ENCODE results near the gene FRZB.

Gene FRZB

DNA sequence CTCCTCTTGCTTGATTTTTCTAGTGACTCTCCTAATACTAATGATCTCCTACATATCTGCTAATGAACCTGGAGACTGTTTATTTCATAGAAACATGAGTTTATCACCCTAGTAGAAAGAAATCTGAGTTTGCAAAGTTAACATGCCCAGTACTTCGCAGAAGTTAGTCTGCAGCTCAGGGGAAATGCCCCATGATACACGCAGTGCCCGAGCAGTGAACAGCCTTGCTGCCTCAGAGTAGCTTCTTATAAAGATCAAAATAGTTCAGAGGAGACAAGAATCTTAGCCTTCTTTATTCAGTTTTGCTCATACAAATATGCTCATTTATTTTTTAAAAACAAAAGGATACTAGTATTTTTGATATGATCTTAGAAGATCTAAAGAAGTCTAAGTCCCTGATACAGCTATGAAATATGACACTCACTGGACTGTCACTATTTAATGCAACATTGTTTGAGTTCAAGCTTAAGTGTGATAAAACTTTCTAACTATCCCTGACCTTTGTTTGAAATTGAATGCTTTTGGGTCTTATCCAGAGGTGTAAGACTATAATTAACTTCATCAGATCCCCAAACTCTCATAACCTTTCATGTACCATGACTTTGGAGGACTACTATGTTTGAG, 20.5 kb downstream of the FRZB start:
- DNase-seq (ENCODE audit: low spot score), result no peak
- FAIRE-seq, result no peak

DNA sequence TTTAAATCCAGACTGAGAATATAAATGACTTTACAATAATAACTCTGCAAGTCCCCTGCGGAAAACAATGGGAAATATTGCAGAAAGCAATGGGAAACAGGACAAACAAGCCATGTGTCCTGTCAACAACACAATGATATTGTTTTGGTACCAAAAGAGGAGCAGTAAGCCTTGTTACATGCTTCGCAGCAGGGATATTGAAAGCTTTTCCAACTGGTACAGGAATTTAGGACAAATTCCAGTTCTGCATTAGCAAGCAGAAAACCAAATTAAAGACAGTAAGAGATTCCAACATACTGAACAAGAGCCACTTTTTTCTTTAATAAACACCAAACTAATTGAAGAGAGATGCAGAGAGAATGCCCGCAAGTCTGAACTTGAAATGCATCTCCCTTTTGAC, 30.0 kb downstream of the FRZB start:
- DNase-seq (ENCODE audit: low spot score) (no peak), FAIRE-seq (no peak)

DNA sequence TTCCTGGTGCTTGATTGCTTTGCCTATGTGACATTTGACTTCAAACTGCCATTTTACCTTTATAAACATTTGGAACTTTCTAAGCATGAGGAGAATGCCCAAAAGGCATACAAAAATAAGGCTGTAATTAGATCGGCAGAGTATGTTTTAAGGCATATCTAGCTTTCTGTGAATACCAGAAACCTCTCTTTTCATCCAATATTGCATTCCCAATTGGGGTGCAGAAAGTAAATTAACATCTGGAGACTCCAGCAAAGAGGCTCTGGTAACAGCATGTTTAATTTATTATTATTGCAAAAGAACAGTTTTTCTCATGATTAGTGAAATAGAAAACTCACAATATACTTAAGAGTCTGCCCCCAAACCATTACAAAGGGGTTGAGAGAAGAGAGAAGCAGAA, 32.1 kb downstream of the FRZB start:
- DNase-seq (ENCODE audit: low spot score), result no peak
- FAIRE-seq, result no peak

DNA sequence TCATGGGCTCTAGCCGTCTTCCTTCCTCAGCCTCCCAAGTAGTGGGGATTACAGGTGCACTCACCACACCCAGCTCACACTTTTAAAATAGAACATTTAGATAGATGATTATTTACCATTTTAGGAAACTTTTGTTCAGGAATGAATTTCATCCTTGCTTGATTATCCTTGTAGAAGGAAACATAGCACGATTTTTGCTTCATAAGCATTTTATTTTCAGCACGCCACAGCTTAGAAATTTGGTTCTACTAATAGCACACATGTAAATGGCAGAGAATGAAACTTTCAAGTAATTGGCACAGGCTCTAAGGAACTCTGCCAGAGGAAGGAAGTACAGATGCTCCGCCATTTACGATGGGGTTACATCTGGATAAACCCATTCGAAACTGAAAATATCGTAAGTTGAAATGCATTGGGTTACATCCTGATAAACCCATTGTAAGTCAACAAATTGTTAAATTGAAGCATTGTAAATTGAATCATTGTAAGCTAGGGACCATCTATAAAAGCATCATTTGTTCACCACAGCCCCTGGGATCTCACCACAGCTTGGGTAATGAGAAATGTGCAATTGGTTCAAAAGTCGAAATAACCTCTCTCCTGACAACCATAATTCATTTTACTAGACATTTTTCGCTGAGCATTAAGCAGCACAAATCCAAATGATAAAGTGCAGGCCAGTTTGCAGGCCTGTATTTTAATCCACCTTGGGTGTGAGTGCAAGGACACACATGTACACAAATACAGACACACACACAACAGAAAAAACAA, 33.2 kb downstream of the FRZB start:
- DNase-seq (ENCODE audit: low spot score) (no peak), FAIRE-seq (no peak)

DNA sequence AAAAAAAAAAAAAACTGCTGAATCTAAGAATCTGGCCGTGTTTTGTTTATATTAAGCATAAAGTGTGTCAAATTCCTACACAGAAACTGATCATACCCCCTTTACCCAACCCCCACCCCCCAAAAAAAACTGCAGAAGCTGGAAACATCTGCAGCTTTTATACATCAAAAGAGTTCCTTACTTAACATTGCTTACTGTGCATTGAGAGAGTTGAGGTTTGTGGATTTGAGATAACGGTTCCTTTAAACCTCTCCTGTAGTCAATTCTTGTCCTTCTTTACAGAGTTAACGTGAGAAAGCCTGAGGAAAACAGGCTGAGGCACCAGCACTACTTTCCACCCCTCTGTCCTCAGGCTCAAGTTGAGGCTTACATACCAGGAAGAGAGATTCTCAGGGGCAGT, 34.5 kb downstream of the FRZB start:
- DNase-seq (ENCODE audit: low spot score) (no peak), FAIRE-seq (no peak)

DNA sequence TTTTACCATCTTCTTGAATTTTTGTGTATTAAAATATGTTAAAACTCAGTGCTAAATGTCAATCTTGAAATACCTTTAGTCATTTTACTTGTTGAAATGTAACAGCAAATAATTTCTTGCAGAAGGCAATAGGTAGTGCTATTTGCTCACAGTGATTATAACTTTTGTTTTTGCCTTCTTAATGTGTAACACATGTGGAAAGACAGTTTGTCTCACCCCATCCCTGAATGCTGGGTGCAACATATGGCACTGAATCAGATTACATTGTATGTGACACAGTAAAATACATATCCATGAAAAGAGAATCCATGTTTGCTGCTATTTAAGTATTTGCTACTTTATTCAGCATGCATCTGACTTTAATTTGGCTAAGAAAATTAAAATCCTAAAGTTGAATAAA, 35.3 kb downstream of the FRZB start:
- FAIRE-seq, result no peak
- DNase-seq (ENCODE audit: low spot score), result no peak

DNA sequence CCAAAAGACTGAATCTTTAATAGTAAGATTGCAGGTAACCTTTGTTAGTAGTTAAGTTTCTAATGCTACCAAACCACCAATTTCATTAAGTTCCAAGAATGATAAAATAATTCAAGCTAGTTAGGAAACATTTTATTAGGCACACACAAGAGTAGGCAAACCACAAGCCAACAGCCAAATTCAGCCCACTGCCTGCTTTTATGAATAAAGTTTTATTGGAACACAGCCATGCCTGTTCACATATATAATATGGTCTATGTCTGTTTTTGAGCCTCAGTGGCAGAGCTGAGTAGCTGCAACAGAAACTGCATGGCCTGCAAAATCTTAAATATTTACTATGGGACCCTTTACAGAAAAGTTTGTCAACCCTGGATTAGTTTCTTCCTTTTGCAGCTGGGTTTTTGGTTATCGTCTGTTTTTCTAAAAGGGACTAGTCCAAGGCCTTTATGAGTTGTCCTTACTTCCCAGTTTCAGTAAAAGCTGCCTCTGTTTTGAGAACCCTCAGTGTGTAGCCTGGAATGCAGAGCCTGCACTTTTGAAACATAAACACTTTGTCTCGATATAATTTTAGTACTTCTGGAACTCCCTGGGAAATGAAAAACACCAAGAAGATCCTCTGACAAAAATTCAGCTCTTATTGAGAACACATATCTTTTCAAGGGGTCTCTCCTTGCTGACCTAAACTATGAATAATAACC, 39.1 kb downstream of the FRZB start:
- FAIRE-seq (no peak), DNase-seq (ENCODE audit: low spot score) (no peak)

DNA sequence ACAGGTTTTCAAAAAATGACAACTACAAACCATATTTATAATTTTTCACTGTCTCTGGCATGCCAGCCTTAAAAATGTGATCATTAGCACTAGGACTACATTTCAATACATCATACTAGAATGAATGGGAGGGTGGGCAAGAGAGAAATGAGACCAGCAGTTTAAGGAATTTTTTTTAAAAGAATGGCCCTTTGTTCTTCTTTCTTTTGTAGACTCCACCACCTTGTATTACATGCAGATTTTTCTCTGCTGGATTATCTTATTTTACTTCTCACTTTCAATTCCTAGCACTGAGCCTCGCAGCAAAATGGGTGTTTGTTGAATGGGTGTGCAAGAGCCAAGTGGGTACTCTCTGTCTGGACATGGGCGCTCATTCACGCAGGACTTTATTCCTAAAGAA, 39.9 kb downstream of the FRZB start:
- FAIRE-seq (no peak), DNase-seq (ENCODE audit: low spot score) (no peak)

DNA sequence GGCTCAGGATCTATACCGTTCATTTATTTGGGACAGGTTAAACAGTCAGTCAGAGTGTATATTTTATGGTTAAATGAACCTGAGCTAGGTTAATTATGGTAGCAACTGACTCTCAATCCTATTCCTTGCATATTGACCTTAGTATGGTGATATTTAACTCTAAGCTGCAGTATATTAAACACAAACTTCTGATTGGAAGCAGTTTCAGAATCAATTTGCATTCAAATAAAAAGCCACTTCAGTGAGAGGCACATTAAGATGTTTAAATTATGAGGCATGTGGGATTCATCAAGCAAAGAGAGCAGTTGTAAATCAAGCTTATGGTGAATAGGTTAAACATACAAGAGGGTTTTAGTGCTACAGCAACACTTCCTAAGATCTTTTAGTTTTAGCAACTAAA, 40.4 kb downstream of the FRZB start:
- DNase-seq (ENCODE audit: low spot score), result no peak
- no peak for FAIRE-seq

DNA sequence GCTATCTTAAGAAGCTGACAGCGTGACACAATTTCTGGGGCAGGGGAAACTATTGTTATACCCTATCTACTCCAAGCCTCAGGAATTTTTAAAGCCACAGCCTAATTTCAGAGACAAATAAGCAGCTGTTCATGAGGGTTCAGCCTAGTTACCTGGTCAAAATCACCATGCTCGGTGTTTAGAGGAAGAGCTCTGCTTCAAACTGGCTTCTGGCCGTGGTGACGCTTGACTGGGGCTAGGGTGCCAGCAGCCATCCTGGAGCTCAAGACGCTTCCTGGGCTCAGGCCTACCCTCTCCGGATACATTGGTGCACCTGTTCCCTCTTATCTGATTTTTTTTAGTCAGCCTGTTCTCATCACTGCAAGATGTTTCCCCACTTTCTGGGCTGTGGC, 41.7 kb downstream of the FRZB start:
- DNase-seq (ENCODE audit: low spot score) (no peak), FAIRE-seq (no peak)

DNA sequence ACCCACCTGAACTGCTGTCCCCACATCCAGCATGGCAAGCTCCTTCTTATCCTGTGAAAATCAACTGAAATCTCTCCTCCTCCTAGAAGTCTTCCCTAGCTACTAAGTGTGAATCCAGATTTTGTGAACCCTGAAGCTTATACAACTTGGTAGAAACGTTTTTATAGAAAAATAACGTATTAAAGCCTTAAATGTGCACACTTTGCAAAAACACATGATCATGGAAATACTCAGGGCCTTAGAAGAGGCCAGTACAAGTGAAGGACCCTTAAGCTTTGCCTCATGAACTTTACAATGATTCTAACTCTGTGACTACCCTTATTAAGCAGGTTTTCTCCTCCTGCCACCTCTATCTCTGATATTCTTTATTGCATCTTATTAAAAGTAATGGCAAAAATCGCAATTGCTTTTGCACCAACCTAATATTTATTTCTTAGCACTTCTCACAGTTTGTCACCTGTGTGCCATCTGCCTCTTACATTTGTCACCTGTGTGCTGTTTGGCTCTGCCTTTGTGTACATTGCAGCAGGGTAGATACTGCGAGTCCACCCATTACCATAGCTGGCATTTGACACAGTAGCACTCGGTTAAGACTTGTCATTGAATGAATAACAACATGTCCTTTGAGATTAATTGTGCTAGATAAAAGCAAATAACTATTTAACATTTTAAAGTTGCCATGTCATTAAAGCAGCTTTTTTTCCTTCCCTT, 42.2 kb downstream of the FRZB start:
- FAIRE-seq, result no peak
- DNase-seq (ENCODE audit: low spot score), result no peak

DNA sequence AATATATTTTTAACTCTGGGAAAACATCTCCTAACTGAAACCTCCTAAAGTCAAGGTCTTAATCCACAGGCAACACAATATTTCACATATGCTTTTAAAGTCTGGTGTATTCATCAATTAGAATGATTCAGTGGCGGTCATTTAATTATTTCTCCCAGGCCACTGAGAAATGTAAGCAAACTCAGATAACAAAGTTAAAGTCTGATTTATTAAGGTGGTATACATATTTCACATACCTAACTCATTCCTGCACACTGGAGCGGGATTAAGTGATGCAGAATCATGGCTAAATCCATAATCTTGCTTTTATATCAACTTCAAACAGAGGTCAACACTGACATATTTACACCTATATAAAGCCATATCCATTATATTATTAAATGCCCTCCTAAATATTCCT, 43.7 kb downstream of the FRZB start:
- no peak for DNase-seq (ENCODE audit: low spot score)
- no peak for FAIRE-seq

DNA sequence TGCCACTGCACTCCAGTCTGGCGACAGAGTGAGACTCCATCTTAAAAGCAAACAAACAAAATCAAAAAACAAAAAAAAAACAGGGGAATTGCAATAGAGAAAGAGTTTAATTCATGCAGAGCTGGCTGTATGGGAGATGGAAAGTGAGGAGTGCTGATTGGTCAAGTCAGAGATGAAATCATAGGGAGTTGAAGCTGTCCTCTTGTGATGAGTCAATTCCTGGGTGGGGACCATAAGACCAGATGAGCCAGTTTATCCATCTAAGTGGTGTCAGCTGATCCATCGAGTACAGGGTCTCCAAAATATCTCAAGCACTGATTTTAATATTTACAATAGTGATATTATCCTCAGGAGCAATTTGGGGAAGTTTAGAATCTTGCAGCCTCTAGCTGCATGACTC, 45.3 kb downstream of the FRZB start:
- DNase-seq (ENCODE audit: low spot score) (no peak), FAIRE-seq (no peak)

DNA sequence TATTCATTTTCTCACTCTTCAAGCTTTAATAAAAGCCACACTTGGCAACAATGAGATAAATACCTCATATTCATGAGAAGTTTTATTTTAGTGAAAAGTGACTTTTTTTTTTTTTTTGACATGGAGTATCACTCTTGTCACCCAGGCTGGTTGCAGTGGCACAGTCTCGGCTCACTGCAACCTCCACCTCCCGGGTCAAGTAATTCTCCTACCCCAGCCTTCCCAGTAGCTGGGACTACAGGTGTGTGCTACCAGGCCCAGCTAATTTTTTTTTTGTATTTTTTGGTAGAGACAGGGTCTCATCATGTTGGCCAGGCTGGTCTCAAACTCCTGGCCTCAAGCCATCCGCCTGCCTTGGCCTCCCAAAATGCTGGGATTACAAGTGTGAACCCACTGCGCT, 47.0 kb downstream of the FRZB start:
- DNase-seq (ENCODE audit: low spot score) (no peak), FAIRE-seq (no peak)

DNA sequence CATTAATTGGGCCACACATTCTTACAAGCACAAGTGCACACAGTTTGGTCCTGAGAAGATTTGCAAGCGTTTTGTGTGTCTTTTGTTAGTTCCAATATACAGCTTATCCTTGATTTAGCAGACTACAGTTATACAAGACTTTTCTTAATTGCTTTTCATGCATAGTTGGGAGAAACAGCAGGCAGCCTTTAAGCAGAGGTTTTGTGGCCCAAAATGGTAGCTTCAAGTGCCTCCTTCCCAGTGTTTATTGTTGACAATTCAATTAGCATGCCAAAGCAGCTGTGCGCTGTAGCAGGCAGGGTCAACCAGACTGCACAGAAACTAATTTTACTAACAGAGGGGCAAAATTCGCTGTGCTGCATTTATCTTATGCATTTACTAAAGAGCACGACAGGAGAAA, 47.5 kb downstream of the FRZB start:
- no peak for DNase-seq (ENCODE audit: low spot score)
- FAIRE-seq, result no peak

DNA sequence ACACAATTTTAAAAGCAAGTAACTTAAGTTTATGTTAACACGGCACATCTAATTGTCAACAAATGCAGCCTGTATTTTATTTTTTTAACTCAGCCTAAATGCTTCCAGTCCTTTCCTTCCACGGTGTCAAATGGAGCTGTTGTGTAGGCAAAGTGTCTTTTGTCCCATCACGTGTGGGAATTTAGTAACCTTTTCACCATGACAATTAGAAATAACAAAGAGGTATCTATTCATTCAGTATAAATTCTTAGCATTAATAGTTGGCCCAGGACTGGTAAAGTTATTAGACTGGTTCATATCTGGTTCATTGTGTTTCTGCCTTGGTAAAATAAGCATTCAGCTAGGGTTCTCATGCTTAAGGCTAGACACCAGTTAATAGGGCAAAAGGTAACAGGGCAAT, 47.9 kb downstream of the FRZB start:
- FAIRE-seq, result no peak
- no peak for DNase-seq (ENCODE audit: low spot score)

DNA sequence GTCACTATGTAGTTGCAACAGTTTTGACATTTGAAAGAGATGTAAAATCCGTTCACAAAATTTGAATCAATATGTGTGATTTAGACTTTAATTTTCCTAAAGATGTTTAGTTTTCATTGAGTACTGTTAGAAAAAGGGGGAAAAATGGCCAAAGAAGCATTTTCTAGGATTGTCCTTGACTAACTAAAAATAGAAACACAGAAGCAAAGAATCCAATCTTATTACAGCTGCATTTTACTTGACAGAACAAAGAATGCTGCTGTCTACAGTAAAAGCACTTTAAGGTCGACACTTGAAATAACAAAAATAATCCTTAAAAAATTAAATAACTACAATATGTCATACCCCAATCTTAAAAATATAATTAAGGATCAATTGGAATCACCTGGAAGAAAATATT, 48.9 kb downstream of the FRZB start:
- FAIRE-seq, result no peak
- no peak for DNase-seq (ENCODE audit: low spot score)

DNA sequence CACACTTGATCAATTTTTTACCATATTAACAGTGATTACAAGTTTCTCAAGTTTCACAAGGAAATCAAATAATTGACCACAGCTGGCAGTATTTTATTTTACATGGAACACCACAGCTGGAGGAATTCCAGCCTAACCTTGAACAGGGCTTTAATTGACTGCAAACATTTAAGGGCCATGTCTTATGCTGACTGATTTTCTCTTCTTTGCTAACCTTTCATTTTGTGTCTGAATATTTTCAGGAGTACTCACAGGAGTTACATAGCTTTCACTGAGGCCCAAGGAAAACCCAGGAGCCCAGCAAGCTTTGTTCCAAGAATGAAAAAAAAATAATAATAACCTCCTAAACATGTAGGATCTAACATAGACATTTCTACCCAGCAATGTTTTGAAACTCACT, 49.6 kb downstream of the FRZB start:
- DNase-seq (ENCODE audit: low spot score) (no peak), FAIRE-seq (no peak)

DNA sequence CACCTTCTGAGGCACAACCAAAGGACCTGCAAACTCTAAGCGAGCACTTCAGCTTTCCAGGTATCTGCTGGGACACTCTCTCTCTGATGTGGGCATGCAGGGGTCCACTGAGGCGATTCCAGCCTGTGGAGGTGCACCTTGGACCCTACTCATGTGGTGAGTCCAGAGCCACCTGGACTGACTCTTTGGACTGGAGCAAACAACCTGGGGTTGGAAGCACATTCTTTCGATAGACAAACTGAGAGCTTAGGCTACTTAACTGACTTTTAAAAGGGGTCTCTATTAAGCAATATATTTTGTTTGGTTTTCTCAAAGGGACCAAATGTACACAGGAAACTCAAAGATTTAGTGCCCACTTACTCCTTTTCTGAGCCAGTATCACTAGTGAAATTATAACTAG, 51.6 kb downstream of the FRZB start:
- DNase-seq (ENCODE audit: low spot score), result no peak
- FAIRE-seq, result no peak

DNA sequence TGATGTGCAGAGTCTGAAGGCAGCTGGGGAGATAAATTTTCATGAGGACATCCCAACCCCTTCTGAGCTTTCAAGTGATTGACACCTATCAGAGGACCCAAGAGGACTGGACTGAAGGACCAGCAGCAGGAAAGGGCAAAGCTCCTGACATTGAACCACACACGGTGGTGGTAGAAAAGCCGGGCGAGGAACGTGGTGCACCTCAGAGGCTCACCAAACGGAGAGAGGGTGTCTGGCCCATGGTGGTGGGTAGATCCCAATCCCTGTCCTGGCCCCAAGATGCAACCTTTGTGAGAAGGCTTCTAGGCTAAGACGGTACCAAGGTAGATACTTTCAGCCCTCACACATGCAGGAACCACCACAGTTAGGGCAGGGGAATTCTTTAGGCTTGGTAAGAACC, 52.1 kb downstream of the FRZB start:
- FAIRE-seq (no peak), DNase-seq (ENCODE audit: low spot score) (no peak)

DNA sequence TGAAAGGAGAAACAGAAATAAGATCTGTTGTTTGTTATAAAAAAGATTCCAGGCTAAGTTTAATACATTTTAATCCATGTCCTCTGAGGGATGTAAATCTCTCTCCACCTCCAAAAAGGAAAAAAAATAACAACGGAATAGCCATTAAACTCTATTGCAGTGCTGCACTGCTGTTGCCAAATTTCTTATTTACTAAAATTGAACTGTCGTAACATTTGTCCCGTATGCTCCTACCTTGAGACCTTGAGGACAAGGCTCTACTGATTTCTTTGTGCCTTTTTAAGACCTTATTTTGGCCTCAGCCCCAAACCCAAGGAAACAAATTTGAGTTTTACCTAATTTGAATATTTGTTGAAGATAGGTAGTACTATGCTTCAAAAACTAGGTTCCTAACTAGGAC, 56.4 kb downstream of the FRZB start:
- no peak for DNase-seq (ENCODE audit: low spot score)
- FAIRE-seq, result no peak

DNA sequence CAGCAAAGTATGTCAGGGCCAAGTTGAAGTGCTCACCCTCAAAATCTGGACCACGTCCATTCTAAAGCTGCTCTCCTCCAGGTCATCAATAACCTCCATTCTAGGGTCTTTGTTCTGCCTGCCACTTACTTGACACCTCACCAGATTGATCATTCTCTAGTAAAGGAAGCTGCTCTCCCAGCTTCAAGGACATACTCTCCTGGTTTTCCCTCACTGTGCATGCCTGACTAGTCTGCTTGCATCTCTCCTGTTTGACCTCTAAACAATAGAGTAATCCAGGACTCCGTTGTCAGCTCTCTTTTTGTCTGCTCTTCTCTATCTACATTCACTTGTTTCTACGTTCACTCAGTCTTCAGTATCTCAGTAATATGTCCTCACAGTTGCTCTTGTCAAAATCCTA, 59.1 kb downstream of the FRZB start:
- DNase-seq (ENCODE audit: low spot score) (no peak), FAIRE-seq (no peak)

Data from urothelium cell line (cell line).